Stimulated activated CD8-positive, alpha-beta memory T cell treated with anti-CD3 and anti-CD28 coated beads, Interleukin-7, amount 100 ng/mL, for 4 hours (primary cell): ENCODE results near the gene OVCH2.
"Not testable (repeated sequence)": the region's sequence is repeated elsewhere in the genome, so short reads cannot be mapped to it uniquely, and the experiment has no call there.

Experiments
- DNase-seq, 2 donors: peaks; one replicate each; pipeline ENCODE4 v3.0.0-alpha.2; 2020; ENCODE audit warnings: low read depth in 2 of 2

Gene OVCH2, protein sequence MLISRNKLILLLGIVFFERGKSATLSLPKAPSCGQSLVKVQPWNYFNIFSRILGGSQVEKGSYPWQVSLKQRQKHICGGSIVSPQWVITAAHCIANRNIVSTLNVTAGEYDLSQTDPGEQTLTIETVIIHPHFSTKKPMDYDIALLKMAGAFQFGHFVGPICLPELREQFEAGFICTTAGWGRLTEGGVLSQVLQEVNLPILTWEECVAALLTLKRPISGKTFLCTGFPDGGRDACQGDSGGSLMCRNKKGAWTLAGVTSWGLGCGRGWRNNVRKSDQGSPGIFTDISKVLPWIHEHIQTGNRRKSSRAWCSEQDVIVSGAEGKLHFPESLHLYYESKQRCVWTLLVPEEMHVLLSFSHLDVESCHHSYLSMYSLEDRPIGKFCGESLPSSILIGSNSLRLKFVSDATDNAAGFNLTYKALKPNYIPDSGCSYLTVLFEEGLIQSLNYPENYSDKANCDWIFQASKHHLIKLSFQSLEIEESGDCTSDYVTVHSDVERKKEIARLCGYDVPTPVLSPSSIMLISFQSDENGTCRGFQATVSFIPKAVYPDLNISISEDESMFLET

GRCh38 chr11:7706377-7706776, at the start of gene OVCH2:
OVCH2 (minus strand) TSS chr11:7706477; CDS start chr11:7706394, 83 bp downstream.
- DNase-seq, result no peak

GRCh38 chr11:7749456-7749855, 43.2 kb upstream of the OVCH2 start:
- DNase-seq, result no peak

- DNase-seq, result not testable (repeated sequence)
These were observed 28.5 kb upstream of the OVCH2 start for GRCh38 chr11:7734767-7735166.

DNA sequence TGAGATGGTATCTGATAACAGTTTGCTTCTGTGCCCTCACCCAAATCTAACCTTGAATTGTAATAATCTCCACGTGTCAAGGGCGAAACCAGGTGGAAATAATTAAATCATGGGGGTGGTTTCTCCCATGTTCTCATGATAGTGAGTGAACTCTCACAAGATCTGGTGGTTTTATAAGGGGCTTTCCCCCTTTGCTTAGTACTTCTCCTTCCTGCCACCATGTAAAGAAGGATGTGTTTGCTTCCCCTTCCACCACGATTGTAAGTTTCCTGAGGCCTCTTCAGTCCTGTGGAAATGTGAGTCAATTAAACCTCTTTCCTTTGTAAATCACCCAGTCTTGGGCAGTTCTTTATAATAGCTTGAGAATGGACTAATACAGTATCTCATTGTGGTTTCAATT, 8.5 kb upstream of the OVCH2 start:
- DNase-seq, result no peak

DNA sequence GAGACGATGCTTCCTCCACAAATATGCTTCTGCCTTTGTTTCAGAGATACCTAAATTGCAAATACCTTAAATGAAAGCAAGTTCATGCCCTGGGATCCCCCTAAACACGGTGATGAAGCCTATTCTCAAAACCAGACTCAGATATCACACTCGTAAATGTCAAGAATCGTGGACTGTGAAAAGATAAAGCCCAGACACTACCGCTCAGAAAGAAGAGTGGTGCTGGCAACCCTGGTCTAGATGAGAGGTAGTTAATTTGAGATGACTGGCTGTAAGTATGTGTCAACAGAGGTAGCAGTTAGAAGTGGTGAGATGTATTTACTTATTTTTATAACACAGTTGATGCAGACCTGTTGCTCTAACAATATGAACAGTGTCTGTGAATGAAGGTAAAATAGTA, 2.5 kb downstream of the OVCH2 start:
- no peak for DNase-seq

- DNase-seq, result no peak
These were observed 9.9 kb downstream of the OVCH2 start for GRCh38 chr11:7696424-7696823.

DNA sequence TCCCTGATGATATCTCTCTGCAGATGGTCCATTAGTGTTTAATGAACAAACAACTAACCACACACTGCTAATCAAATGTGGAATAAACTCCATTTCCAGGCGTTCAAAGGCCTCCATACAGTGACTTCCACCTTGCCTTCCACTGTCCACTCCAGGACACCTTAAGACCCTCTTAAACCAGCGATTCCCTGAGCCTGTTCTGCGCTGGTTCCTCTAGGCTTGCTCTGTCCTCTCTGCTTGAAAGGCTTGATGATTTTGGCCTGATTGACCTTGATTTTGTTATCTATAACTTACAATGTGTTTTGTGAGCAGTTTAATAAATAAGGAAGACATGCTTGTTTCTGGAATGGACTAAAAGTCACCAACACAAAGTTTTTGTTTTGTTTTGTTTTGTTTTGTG, 12.0 kb downstream of the OVCH2 start:
- no peak for DNase-seq

DNA sequence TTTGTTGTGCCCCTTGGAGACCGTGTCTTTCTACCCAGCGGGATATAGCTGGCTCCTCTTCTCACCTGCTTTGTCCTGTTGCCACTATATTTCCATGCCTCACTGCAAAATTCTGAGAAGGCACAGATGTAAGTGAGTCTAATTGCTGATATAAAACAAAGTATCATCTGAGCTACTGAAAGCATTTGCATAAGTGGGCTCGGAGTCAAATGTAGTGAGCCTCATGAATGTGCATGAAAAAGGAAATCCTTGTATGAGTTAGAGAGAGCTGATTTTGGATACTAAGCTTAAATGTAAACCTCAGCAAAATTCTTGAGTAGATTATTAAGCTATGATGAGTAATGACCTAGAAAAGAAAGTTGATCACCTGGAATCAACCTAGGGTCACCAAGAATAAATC, 13.9 kb downstream of the OVCH2 start:
- no peak for DNase-seq

- no peak for DNase-seq
These were observed 14.4 kb downstream of the OVCH2 start for GRCh38 chr11:7691759-7692350.

DNA sequence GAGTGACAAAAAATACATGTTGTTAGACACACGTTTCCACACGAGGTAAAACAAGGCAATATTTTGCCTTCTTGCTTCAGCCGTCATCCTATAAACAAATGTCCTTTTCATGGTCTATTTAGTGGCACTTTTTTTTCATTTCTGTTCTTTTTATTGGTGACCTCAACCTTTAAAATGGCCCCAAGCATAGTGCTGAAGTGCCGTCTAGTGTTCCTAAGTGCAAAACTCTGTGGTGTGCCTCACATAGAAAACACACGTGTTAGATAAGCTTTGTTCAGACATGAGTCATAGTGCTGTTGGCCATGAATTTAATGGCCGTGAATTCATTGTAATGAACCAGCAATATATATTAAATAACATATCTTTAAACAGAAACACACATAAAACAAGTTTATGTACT, 15.6 kb downstream of the OVCH2 start:
- DNase-seq, result no peak

GRCh38 chr11:7689239-7689638, 17.0 kb downstream of the OVCH2 start:
- DNase-seq, result no peak

GRCh38 chr11:7688238-7688826, 17.9 kb downstream of the OVCH2 start:
- no peak for DNase-seq

- no peak for DNase-seq
These were observed 18.9 kb downstream of the OVCH2 start for GRCh38 chr11:7687386-7687785.

DNA sequence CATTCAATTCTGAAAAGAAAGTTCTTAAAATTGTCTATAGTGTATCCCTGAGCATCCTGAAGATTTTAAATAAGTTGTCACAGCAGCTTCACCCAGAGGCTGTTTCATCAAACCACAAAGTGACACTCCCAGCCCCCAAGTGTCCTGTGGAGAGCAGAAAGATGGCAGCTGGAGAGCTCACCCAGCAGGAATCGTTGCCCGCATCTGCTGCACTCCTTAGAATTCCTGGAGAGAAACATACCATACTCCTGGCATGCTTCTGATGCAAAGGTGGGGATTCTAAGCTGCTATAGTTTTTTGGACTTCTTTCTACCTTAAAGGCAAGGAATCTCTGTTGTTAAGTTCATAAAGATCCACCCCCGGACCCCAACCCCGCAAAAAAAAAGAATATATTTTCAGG, 19.5 kb downstream of the OVCH2 start:
- DNase-seq, result no peak

GRCh38 chr11:7683571-7683970, 22.7 kb downstream of the OVCH2 start:
- no peak for DNase-seq

GRCh38 chr11:7677796-7678201, 28.5 kb downstream of the OVCH2 start:
- DNase-seq, result no peak

- DNase-seq, result no peak
These were observed 29.2 kb downstream of the OVCH2 start for GRCh38 chr11:7677071-7677470.

DNA sequence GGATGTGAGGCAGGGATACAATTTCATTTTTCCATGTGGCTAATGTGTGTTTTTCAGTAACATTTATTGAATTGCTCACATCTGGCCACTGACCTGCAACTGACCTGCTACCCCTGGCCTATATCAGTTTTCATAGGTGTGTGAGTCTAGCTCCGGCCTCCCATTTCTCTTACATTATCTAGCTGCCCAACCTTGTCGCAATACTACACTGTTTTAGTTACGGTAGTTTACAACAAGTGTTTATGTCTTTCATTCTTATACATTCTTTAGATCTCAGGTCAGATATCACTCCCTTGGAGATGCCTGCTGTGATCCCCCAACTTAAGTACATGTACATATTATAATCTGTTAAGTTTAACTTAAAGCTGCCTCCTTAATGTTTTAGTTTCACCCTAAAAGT, 30.6 kb downstream of the OVCH2 start:
- DNase-seq, result no peak

- DNase-seq, result no peak
These were observed 32.4 kb downstream of the OVCH2 start for GRCh38 chr11:7673724-7674434.

- no peak for DNase-seq
These were observed 33.1 kb downstream of the OVCH2 start, which contains the start of gene CYB5R2 for GRCh38 chr11:7672960-7673723. CYB5R2 (minus strand) TSS chr11:7673500; CDS start chr11:7672825, 675 bp downstream.

GRCh38 chr11:7672276-7672959, 33.9 kb downstream of the OVCH2 start:
- DNase-seq, result no peak
